Activated CD4-positive, alpha-beta T cell treated with anti-CD3 and anti-CD28 coated beads for 24 hours (primary cell): Measurements from ENCODE around the gene REV1.
"Not testable (repeated sequence)": the region's sequence is repeated elsewhere in the genome, so short reads cannot be mapped to it uniquely, and the experiment has no call there.

Experiments used
- DNase-seq, 2 donors: peaks; one replicate each; pipeline ENCODE4 v3.0.0-alpha.2; 2020; ENCODE audit warnings: low read depth in 2 of 2

Gene REV1

DNA sequence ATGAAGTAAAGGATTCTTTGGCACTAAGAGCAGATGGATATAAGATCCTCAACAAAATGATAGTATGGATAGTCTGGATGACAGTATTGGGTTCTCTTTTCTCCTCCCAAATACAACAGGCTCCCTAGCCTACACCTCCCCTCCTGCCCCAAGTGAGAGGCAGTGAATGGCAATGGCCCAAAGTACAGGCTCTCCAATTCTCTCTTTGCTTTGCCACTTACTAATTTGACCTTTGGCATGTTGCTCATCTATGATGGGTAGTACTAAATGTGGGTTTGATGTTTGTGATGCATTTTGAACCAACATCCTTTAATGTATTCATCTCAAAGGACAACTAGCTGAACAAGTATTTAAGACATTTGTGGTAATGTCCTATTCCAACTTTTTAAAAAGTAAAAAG lies 86.7 kb downstream of the REV1 start:
- DNase-seq: no peak

GRCh38 chr2:99401841-99402240 lies 88.0 kb downstream of the REV1 start:
- DNase-seq: no peak

GRCh38 chr2:99399795-99400194 lies 90.0 kb downstream of the REV1 start:
- DNase-seq: no peak

- no peak for DNase-seq
Measured at GRCh38 chr2:99399063-99399462, 90.8 kb downstream of the REV1 start.

- no peak for DNase-seq
Measured at GRCh38 chr2:99398303-99398702, 91.5 kb downstream of the REV1 start.

- no peak for DNase-seq
Measured at GRCh38 chr2:99397266-99397920, 92.4 kb downstream of the REV1 start.

- no peak for DNase-seq
Measured at GRCh38 chr2:99395589-99396130, 94.2 kb downstream of the REV1 start.

- no peak for DNase-seq
Measured at GRCh38 chr2:99389946-99390345, 99.9 kb downstream of the REV1 start.

- DNase-seq: no peak
Measured at GRCh38 chr2:99389371-99389770, 100.4 kb downstream of the REV1 start.

DNA sequence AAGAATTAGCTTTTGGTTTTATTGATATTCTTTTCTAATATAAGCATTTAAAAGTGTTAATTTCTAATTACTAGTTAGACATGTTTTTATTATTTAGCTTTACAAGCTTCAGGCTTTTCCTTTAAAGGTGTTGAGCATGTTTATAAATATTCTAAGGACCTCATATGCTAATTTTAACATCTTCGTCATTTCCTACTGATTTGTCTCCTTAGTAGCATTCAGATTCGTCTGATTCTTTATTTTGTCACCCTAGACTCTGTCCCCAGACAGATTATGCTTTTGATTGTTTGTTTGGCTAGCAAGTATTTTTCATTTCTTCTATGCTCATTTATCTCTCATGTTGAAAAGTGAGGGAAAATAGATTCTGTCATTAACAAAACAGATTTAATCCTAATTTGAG lies 100.9 kb downstream of the REV1 start:
- DNase-seq: no peak

- DNase-seq: no peak
Measured at GRCh38 chr2:99386011-99386410, 103.8 kb downstream of the REV1 start.

DNA sequence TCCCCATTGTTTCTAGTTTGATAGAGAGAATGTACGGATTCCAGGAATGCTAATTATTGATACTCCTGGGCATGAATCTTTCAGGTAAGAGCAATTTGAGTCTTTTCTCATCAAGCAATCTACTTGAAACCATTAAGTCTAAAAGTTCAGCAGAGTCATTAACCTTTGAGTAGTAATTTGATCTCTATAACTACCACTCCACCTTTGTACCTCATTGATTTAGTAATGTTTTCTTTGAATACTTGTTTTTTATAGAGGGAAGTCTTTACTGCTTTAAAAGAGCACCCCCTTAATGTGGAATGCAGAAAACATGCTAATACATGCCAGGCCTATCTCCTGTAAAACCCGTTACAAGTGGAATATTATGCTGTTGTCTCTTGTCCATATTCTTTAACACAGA lies 107.7 kb downstream of the REV1 start:
- DNase-seq: no peak

DNA sequence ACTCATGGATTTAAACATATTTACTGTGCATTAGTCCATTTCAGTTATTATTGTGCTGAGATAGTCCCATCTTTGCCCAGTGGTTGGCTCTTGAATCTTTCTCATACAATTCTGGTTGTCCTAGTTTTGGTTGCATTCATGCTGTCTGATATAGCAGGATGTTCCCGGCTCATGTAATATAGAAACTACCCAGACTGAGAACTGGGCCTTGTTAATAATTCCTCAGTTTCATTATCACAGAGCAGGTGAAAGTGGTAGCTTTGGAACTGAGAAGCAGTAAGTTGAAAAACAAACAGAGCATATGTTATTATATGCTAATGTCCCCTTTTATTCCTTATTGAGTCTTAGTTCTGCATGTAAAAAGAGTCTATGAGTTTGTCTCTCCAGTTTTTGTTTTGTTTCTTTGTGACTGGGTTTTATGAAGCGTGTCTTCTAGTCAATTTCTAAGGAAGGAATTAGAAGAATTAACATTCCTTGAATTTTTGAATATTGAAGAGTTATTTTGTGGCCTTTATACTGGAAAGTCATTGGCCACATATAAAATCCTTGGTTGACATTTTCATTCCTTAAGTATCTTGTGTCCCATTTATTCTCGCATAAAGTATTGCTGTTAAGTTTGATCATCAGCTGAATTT lies 109.3 kb downstream of the REV1 start:
- no peak for DNase-seq

DNA sequence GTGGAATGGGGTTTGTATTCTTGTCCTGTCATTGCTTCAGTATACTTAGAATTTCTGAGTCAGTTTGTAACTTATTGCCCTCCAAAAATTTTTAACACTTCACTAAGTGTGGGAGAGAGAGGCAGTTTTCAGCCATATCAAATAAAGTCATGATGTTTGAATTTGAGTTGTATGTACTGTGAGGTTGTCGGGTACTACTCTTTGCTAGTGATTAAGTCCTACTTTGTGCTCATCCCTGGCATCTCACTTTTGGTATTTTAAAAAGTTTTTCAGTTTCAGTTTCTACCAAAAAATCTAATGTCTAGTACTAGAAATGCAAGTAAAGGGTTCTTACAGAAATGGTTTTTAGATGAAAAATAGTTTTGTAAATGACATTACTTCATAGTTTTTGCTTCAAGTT lies 111.9 kb downstream of the REV1 start:
- no peak for DNase-seq

DNA sequence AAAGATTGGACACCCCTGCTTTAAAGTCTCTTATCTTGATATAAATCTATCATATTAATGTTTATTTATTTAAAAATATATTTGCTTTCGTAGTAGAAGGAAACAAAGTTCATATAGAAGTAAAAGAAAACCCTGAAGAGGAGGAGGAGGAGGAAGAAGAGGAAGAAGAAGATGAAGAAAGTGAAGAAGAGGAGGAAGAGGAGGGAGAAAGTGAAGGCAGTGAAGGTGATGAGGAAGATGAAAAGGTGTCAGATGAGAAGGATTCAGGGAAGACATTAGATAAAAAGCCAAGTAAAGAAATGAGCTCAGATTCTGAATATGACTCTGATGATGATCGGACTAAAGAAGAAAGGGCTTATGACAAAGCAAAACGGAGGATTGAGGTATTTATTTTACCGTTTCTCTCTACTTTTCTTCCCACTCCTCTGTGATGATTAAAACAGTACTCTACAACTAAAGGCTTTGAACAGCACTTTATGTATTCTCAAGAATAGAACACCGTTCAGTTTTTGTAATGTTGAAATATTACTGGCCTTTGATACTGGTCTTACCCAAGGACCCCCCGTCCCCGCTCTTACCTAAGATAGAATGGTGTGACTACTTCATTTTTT lies 113.5 kb downstream of the REV1 start:
- no peak for DNase-seq

GRCh38 chr2:99374747-99375146 lies 115.1 kb downstream of the REV1 start:
- DNase-seq: no peak

- DNase-seq: no peak
Measured at GRCh38 chr2:99373144-99373543, 116.7 kb downstream of the REV1 start.

- not testable (repeated sequence) for DNase-seq
Measured at GRCh38 chr2:99368854-99369253, 121.0 kb downstream of the REV1 start.

DNA sequence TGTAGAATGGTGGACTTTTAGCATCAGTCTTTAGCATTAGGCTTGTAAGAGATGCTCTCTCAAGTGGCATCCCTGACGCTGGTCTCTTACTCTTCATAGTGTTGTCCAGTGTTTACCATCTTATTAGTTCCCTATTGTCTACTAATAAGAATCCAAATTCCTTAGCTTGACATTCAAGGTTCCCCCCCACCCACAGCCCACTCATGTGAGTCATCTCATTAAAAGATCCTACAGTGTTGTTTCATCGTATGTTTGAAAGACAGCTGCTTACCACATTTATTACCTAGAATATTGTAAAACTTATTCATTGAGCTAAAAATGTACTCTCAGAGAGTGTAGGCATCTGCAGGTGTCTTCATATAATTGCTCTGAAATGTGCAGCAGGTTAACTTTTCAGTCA lies 124.2 kb downstream of the REV1 start:
- no peak for DNase-seq

- no peak for DNase-seq
Measured at GRCh38 chr2:99356853-99357252, 133.0 kb downstream of the REV1 start.

GRCh38 chr2:99354825-99355224 lies 135.0 kb downstream of the REV1 start:
- DNase-seq: not testable (repeated sequence)

- DNase-seq: no peak
Measured at GRCh38 chr2:99354070-99354469, 135.7 kb downstream of the REV1 start.
